Neural crest cell (in vitro differentiated cells): ENCODE data around the gene MRPL34. TPM values are rescaled to one million over a fixed set of nuclear protein-coding genes. Genes with fewer than 3 reads are reported as not detected.

Source experiments
- DNase-seq: peaks from one replicate; pipeline ENCODE4 v3.0.0; 2021; ENCODE audit warnings: low read depth, mixed read lengths, low spot score
- H3K27ac Mint-ChIP-seq: one replicate; pipeline ENCODE4 v1.8.0; 2021; ENCODE audit warnings: mild to moderate bottlenecking, mixed read lengths; ENCODE audit not compliant: unreplicated experiment
- H3K27me3 Mint-ChIP-seq: 2 replicates; pipeline ENCODE4 v1.8.0; 2021; ENCODE audit warnings: low read depth, mild to moderate bottlenecking, mixed read lengths
- H3K36me3 Mint-ChIP-seq: 2 replicates; pipeline ENCODE4 v1.8.0; 2021; ENCODE audit warnings: low read depth, mild to moderate bottlenecking, mixed read lengths
- H3K4me1 Mint-ChIP-seq: 2 replicates; pipeline ENCODE4 v1.8.0; 2021; ENCODE audit warnings: mixed read lengths
- H3K4me3 Mint-ChIP-seq: one replicate; pipeline ENCODE4 v1.8.0; 2021; ENCODE audit warnings: mild to moderate bottlenecking, mixed read lengths
- H3K9me3 Mint-ChIP-seq: 2 replicates; pipeline ENCODE4 v1.8.0; 2021; ENCODE audit warnings: mixed read lengths
- total RNA-seq: library from RNA; stranded (reverse); gene quantifications from 2 replicates; pipeline ENCODE4 v1.2.1, GENCODE V29; 2021
- TF ChIP-seq, protein P1 (sequence below): fragments of 200-600 bp; sonication (generic); conservative IDR thresholded peaks from 2 replicates; pipeline ENCODE4 v1.5.0; 2021; ENCODE audit warnings: antibody characterized with exemption, mild to moderate bottlenecking

MRPL34 gene
- total RNA-seq, 1 donor from 2014 or later: 74.2 TPM

DNA sequence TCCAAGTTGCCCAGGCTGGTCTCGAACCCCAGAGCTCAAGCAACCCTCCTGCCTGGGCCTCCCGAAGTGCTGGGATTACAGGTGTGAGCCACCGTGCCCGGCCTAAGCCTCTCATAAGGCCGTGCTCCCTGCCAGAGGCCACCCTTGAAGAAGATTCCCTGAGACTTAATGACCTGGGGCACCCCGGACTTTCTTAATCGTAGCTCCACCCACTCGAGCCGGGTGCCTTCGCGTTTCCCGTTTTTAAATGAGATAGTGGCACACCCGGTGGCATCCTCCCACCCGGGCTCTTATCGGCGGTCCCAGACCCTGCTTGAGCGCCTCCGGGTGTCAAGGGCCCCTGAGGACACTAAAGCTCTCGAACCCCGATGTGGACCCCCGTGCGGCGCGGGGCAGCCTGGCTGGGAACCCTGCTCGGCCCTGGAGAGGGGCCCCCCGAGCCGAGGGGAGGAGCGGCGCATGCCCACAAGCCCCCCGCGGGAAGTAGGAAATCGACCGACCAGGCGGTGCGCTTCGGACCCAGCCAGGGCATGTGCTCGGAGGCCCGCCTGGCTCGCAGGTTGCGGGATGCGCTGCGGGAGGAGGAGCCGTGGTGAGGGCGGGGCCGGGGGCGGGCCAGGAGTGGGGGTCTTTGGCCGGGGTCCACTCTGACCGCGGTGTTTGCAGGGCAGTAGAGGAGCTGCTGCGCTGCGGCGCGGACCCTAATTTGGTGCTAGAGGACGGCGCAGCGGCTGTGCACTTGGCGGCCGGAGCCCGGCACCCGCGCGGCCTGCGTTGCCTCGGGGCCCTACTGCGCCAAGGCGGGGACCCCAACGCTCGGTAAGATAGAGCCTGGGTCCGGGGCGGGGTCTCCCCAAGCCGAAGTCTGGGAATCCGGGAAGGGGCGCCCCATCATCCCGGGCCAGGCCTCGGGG is 24.0 kb upstream of the MRPL34 start, which contains the start of gene ANKLE1:
Gene ANKLE1 (plus strand): TSS at position 511 of the 914 bp plus-strand sequence. CDS start 20 bp downstream, at position 531.
- Mint-ChIP-seq H3K27me3 (peaks cover 14% of the 10 kb centered on the region), H3K36me3 (peaks cover 3% of the 10 kb centered on the region), H3K27ac (no peak within 1 kb of the TSS), H3K4me3 (peak within 1 kb of the TSS; percentile 59), H3K9me3 (no peaks in the 10 kb centered on the region), H3K4me1 (peaks cover 6% of the 10 kb centered on the region)
- TF ChIP-seq, protein P1, sequence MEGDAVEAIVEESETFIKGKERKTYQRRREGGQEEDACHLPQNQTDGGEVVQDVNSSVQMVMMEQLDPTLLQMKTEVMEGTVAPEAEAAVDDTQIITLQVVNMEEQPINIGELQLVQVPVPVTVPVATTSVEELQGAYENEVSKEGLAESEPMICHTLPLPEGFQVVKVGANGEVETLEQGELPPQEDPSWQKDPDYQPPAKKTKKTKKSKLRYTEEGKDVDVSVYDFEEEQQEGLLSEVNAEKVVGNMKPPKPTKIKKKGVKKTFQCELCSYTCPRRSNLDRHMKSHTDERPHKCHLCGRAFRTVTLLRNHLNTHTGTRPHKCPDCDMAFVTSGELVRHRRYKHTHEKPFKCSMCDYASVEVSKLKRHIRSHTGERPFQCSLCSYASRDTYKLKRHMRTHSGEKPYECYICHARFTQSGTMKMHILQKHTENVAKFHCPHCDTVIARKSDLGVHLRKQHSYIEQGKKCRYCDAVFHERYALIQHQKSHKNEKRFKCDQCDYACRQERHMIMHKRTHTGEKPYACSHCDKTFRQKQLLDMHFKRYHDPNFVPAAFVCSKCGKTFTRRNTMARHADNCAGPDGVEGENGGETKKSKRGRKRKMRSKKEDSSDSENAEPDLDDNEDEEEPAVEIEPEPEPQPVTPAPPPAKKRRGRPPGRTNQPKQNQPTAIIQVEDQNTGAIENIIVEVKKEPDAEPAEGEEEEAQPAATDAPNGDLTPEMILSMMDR: no peak
- DNase-seq: peak; percentile 18

DNA sequence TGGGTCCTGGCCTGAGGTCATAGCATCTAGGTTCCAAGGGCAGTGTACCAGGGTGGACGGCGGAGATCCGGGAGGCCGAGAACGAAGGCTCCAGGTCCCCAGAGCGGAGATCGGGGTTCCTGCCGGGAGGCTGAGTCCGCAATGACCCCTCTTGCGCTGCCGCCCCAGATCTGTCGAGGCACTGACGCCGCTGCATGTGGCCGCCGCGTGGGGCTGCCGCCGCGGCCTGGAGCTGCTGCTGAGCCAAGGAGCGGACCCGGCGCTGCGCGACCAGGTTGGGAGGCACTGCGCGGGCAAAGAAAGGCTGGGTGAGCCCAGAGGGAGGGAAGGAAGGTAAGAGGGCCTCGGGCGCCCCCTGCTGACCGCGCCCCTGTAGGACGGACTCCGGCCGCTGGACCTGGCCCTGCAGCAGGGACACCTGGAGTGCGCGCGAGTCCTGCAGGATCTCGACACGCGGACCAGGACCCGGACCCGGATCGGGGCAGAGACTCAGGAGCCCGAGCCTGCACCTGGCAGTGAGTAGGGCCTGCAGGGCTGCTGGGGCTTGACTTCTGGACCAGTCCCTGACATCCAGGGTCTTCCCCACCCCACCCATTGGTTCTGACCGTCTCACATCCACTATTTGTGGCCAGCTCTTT is 23.1 kb upstream of the MRPL34 start:
- H3K4me1 Mint-ChIP-seq: peaks cover 6% of the 10 kb centered on the region
- TF ChIP-seq, protein P1: peak; percentile 94
- peak overlapping the region; percentile 59 for H3K4me3 Mint-ChIP-seq
- H3K27me3 Mint-ChIP-seq: peaks cover 14% of the 10 kb centered on the region
- H3K36me3 Mint-ChIP-seq: no peaks in the 10 kb centered on the region
- H3K27ac Mint-ChIP-seq: no peak overlapping the region
- DNase-seq: peak; percentile 90
- no peaks in the 10 kb centered on the region for H3K9me3 Mint-ChIP-seq

DNA sequence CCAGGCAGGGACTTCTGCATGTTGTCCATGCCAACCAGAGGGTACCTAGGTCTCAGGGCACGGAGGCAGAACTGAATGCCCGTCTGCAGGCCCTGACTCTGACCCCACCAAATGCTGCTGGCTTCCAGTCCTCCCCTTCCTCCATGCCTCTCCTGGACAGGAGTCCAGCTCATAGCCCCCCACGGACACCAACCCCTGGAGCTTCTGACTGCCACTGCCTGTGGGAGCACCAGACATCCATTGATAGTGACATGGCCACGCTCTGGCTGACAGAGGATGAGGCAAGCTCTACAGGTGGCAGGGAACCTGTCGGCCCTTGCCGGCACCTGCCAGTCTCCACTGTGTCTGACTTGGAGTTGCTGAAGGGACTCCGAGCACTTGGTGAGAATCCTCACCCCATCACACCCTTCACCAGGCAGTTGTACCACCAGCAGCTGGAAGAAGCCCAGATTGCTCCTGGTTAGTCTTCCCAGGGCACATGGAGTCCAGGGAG is 22.1 kb upstream of the MRPL34 start:
- Mint-ChIP-seq H3K4me1 (peaks cover 6% of the 10 kb centered on the region), H3K4me3 (peak overlapping the region; percentile 15), H3K27me3 (peaks cover 14% of the 10 kb centered on the region), H3K36me3 (no peaks in the 10 kb centered on the region), H3K27ac (no peak overlapping the region), H3K9me3 (no peaks in the 10 kb centered on the region)
- no peak for DNase-seq
- TF ChIP-seq, protein P1: no peak

DNA sequence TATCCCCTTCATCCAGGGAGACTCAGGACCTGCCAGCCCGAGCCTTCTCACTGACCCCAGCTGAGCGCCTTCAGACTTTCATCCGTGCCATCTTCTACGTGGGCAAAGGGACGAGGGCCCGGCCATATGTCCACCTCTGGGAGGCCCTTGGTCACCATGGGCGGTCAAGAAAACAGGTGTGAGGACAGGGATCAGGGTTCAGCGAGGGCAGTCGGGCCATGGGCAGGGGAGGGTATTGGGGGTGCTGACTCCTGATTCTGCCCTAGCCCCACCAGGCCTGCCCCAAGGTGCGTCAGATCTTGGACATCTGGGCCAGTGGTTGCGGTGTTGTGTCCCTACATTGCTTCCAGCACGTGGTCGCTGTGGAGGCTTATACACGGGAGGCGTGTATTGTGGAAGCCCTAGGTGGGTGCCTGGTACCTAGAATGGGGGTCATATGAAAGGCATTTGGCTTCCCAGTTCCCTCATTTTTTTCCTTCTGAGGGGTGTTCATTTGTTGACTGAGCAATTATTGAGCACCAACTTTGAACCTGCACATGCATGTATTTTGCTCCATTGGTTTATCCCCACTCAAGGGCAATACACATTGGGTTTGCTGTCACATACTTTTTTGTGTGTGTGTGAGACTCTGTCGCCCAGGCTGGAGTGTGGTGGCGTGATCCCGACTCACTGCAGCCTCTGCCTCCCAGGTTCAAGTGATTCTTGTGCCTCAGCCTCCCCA is 20.1 kb upstream of the MRPL34 start:
- no peak for DNase-seq
- TF ChIP-seq, protein P1: no peak
- no peak overlapping the region for H3K27ac Mint-ChIP-seq
- no peak overlapping the region for H3K4me3 Mint-ChIP-seq
- no peaks in the 10 kb centered on the region for H3K9me3 Mint-ChIP-seq
- peaks cover 9% of the 10 kb centered on the region for H3K4me1 Mint-ChIP-seq
- no peaks in the 10 kb centered on the region for H3K36me3 Mint-ChIP-seq
- H3K27me3 Mint-ChIP-seq: peaks cover 20% of the 10 kb centered on the region

DNA sequence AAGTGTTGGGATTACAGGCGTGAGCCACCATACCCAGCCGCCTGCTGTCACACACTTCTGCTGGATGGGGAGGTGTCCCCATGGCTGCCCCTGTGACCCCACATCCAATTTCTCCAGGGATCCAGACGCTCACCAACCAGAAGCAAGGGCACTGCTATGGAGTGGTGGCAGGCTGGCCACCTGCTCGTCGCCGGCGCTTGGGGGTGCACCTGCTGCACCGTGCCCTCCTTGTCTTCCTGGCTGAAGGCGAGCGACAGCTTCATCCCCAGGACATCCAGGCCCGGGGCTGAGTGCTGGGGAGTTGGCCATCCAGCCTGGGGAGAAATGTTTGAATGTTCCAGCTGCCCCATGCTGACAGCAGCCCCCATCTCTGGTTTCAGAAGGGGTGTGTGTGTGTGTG is 19.4 kb upstream of the MRPL34 start:
- Mint-ChIP-seq H3K4me1 (peaks cover 9% of the 10 kb centered on the region), H3K36me3 (no peaks in the 10 kb centered on the region), H3K9me3 (no peaks in the 10 kb centered on the region), H3K4me3 (no peak overlapping the region), H3K27ac (no peak overlapping the region), H3K27me3 (peaks cover 16% of the 10 kb centered on the region)
- no peak for DNase-seq
- TF ChIP-seq, protein P1: no peak
